Upper lobe of right lung (tissue), 1 donor: ENCODE results near the gene SLC66A3. TPM values are rescaled to one million over a fixed set of nuclear protein-coding genes. Genes with fewer than 3 reads are reported as not detected.

Experiments
- ATAC-seq: fragments of 200-7000 bp; cut with Tn5 transposase; one replicate; pipeline ENCODE4 v1.9.1; 2020; ENCODE audit warnings: mild to moderate bottlenecking, moderate library complexity
- DNase-seq: peaks from one replicate; pipeline ENCODE4 v3.0.0-alpha.2; 2020
- H3K27ac ChIP-seq: fragments of 200-600 bp; one replicate; pipeline ENCODE4 v1.8.0; 2022
- H3K27me3 ChIP-seq: fragments of 200-600 bp; one replicate; pipeline ENCODE4 v1.8.0; 2022; ENCODE audit warnings: mild to moderate bottlenecking
- H3K36me3 ChIP-seq: fragments of 200-600 bp; one replicate; pipeline ENCODE4 v1.8.0; 2022
- H3K4me1 ChIP-seq: fragments of 200-600 bp; one replicate; pipeline ENCODE4 v1.8.0; 2022
- H3K4me3 ChIP-seq: fragments of 200-600 bp; one replicate; pipeline ENCODE4 v1.8.0; 2022; ENCODE audit warnings: mild to moderate bottlenecking
- H3K9me3 ChIP-seq: fragments of 200-600 bp; one replicate; pipeline ENCODE4 v1.8.0; 2022
- CTCF ChIP-seq: fragments of 200-600 bp; IDR thresholded peaks from one replicate; pipeline ENCODE4 v1.8.0; 2022; ENCODE audit warnings: antibody characterized with exemption
- intact Hi-C: fragments of 100-400 bp; cut with DNase I; formaldehyde crosslinking; loops from one replicate; pipeline ENCODE4 v1.11.0; 2022
- total RNA-seq: library from RNA; stranded (reverse); fragmentation: NEBNext Ultra II Directional; extraction: Animal tissue kit (Norgen Biotek cat#: 25700); gene quantifications from one replicate; pipeline ENCODE4 v1.2.1, GENCODE V29; 2021
- donor health status: DM: no; HTN: yes; CAD: no; lungs with severe emphysema.

The SLC66A3 gene
- total RNA-seq, 1 donor from 2014 or later: 21.2 TPM

- Histone ChIP-seq H3K9me3 (no peaks in the 10 kb centered on the region), H3K4me3 (no peak overlapping the region), H3K4me1 (no peaks in the 10 kb centered on the region), H3K27ac (no peak overlapping the region), H3K27me3 (no peaks in the 10 kb centered on the region), H3K36me3 (peaks cover 68% of the 10 kb centered on the region)
- ATAC-seq: no peak
- no peak for DNase-seq
- TF ChIP-seq CTCF: no peak
- intact Hi-C loops: no loop called here
Observed at GRCh38 chr2:11220445-11220844, 65.2 kb downstream of the SLC66A3 start.

- Histone ChIP-seq H3K4me3 (no peak overlapping the region), H3K27me3 (no peaks in the 10 kb centered on the region), H3K9me3 (no peaks in the 10 kb centered on the region), H3K36me3 (peaks cover 56% of the 10 kb centered on the region), H3K27ac (no peak overlapping the region), H3K4me1 (no peaks in the 10 kb centered on the region)
- no peak for TF ChIP-seq CTCF
- DNase-seq: no peak
- ATAC-seq: no peak
- intact Hi-C loops: no loop called here
Observed at GRCh38 chr2:11222845-11223244, 67.6 kb downstream of the SLC66A3 start.

- no peaks in the 10 kb centered on the region for H3K9me3 ChIP-seq
- H3K27me3 ChIP-seq: no peaks in the 10 kb centered on the region
- H3K4me1 ChIP-seq: no peaks in the 10 kb centered on the region
- H3K27ac ChIP-seq: no peak overlapping the region
- peak; percentile 61 for ATAC-seq
- peaks cover 38% of the 10 kb centered on the region for H3K36me3 ChIP-seq
- TF ChIP-seq CTCF: no peak
- H3K4me3 ChIP-seq: no peak overlapping the region
- no peak for DNase-seq
- intact Hi-C loops: no loop called here
Observed at GRCh38 chr2:11224887-11225286, 69.6 kb downstream of the SLC66A3 start.

GRCh38 chr2:11227595-11227994 is 72.3 kb downstream of the SLC66A3 start:
- ATAC-seq: no peak

More at GRCh38 chr2:11227595-11227994, 72.3 kb downstream of the SLC66A3 start:
- DNase-seq: no peak
- no peaks in the 10 kb centered on the region for H3K4me1 ChIP-seq
- H3K27ac ChIP-seq: no peak overlapping the region
- H3K36me3 ChIP-seq: peaks cover 20% of the 10 kb centered on the region
- H3K4me3 ChIP-seq: no peak overlapping the region
- H3K9me3 ChIP-seq: no peaks in the 10 kb centered on the region
- no peak for TF ChIP-seq CTCF
- intact Hi-C loops: no loop called here
- H3K27me3 ChIP-seq: no peaks in the 10 kb centered on the region

Other genes with a start within 250 kb of the SLC66A3 start
- 0.17 TPM for gene KCNF1, start 243.5 kb upstream of the SLC66A3 start, total RNA-seq
- gene ROCK2, start 189.2 kb downstream of the SLC66A3 start, total RNA-seq: 63.5 TPM